SJSA1 (cell line): Measurements from ENCODE around the gene SHE. TPM values are rescaled to one million over a fixed set of nuclear protein-coding genes. Genes with fewer than 3 reads are reported as not detected.
A peak's percentile ranks its signal among the peaks of the same experiment; 100 is the strongest.

Source experiments
- DNase-seq, 2 experiments: peaks; one replicate each; pipeline ENCODE4 v3.0.0-alpha.2; 2015 to 2020; ENCODE audit warnings: low spot score in 2 of 2, low read depth in 1 of 2
- H3K27ac ChIP-seq: fragments of 250-450 bp; sonication (Bioruptor Pico); 2 replicates; pipeline ENCODE4 v1.5.1; 2020; ENCODE audit warnings: mild to moderate bottlenecking, moderate library complexity
- H3K27me3 ChIP-seq: fragments of 250-450 bp; sonication (Bioruptor Pico); replicated peaks from 2 replicates; pipeline ENCODE4 v1.5.1; 2020; ENCODE audit warnings: mild to moderate bottlenecking, moderate library complexity
- H3K36me3 ChIP-seq: fragments of 250-450 bp; sonication (Bioruptor Pico); 2 replicates; pipeline ENCODE4 v1.5.1; 2020; ENCODE audit warnings: mild to moderate bottlenecking
- H3K4me1 ChIP-seq: fragments of 250-450 bp; sonication (Bioruptor Pico); replicated peaks from 2 replicates; pipeline ENCODE4 v1.6.1; 2021; ENCODE audit warnings: mild to moderate bottlenecking
- H3K4me3 ChIP-seq: fragments of 250-450 bp; sonication (Bioruptor Pico); 2 replicates; pipeline ENCODE4 v1.5.1; 2020; ENCODE audit warnings: mild to moderate bottlenecking
- H3K9me3 ChIP-seq: fragments of 250-450 bp; sonication (Bioruptor Pico); replicated peaks from 2 replicates; pipeline ENCODE4 v1.5.1; 2020; ENCODE audit warnings: mild to moderate bottlenecking
- total RNA-seq: library from RNA; depleted of rRNA; stranded (reverse); fragments of >200 nt; shearing (Covaris generic); gene quantifications from 2 replicates; pipeline ENCODE4 v1.2.3, GENCODE V29; 2014; rRNA removed

SHE gene
- total RNA-seq, 1 experiment from 2014 or later, result not detected

- no peak for DNase-seq
- no peaks in the 10 kb centered on the region for H3K27me3 ChIP-seq
- peak overlapping the region; percentile 76 for H3K27ac ChIP-seq
- H3K9me3 ChIP-seq, result no peaks in the 10 kb centered on the region
- peaks cover 82% of the 10 kb centered on the region for H3K4me1 ChIP-seq
- no peak overlapping the region for H3K4me3 ChIP-seq
- peaks cover 21% of the 10 kb centered on the region for H3K36me3 ChIP-seq
Measured at GRCh38 chr1:154441241-154441888, 60.8 kb downstream of the SHE start.

- peaks cover 31% of the 10 kb centered on the region for H3K36me3 ChIP-seq
- H3K27me3 ChIP-seq, result no peaks in the 10 kb centered on the region
- H3K9me3 ChIP-seq, result no peaks in the 10 kb centered on the region
- H3K27ac ChIP-seq, result no peak overlapping the region
- H3K4me1 ChIP-seq, result peaks cover 72% of the 10 kb centered on the region
- H3K4me3 ChIP-seq, result no peak overlapping the region
- no peak for DNase-seq
Measured at GRCh38 chr1:154440036-154440804, 62.0 kb downstream of the SHE start.

GRCh38 chr1:154436433-154436832 is 65.8 kb downstream of the SHE start:
- Histone ChIP-seq H3K4me3 (no peak overlapping the region), H3K4me1 (peaks cover 52% of the 10 kb centered on the region), H3K36me3 (peaks cover 48% of the 10 kb centered on the region), H3K9me3 (no peaks in the 10 kb centered on the region), H3K27me3 (no peaks in the 10 kb centered on the region), H3K27ac (no peak overlapping the region)
- DNase-seq, result no peak

DNA sequence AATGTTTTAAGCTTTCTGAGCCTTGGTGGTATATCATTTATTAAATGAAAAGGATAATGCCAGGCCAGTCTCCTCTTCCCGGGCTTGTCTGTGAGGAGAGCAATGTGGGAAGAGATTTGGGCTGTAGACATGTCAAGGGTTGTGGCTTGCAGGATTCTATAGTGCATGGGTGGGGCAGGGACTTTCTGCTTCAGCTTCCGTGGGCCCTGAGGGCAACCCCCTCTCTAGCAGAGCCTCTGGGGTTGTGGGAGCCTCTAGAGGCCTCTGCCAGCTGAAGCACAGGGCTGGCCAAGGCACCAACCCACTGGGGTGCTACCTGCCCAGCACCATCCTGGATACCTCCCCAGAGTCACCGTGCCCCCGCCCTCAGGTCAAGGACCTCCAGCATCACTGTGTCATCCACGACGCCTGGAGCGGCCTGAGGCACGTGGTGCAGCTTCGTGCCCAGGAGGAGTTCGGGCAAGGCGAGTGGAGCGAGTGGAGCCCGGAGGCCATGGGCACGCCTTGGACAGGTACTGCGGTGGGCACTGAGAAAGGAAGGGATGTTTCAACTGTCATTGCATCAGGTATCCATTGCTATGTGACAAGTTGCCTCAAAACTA is 66.5 kb downstream of the SHE start:
- Histone ChIP-seq H3K27ac (no peak overlapping the region), H3K4me3 (no peak overlapping the region), H3K36me3 (peaks cover 50% of the 10 kb centered on the region), H3K4me1 (peaks cover 52% of the 10 kb centered on the region), H3K9me3 (no peaks in the 10 kb centered on the region), H3K27me3 (no peaks in the 10 kb centered on the region)
- DNase-seq, result no peak

GRCh38 chr1:154434346-154435085 is 67.7 kb downstream of the SHE start:
- Histone ChIP-seq H3K27me3 (no peaks in the 10 kb centered on the region), H3K36me3 (peaks cover 56% of the 10 kb centered on the region), H3K9me3 (no peaks in the 10 kb centered on the region), H3K4me3 (no peak overlapping the region), H3K4me1 (peaks cover 52% of the 10 kb centered on the region), H3K27ac (no peak overlapping the region)
- no peak for DNase-seq

DNA sequence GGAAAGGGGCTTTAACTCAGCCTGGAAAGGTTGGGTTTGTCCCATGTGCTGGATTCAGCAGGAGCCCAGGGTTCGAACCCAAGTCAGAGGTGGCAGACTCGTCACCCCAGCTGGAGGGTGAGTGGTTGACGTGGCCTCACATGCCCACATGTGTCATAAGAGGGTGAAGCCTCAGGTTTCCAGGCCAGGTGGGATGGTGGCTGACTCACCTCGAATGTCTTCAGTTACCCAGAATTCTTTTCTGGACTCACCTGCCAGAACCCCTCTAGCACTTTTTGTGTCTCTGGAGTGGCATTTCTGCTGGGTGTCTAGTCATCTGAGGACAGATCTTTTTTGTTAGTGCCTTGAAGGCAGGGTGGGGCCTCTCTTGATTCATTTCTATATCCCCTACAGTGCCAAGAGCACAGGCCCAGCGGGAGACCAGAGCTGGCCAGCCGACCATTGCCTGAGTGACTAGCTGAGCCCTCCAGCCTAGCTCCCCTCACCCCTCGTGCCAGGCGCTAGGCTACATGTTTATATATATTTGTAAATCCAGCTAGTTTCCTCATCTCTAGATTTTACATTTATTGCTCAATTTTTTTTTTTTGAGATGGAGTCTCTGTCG is 68.9 kb downstream of the SHE start:
- no peaks in the 10 kb centered on the region for H3K9me3 ChIP-seq
- no peak for DNase-seq
- H3K27me3 ChIP-seq, result no peaks in the 10 kb centered on the region
- peaks cover 47% of the 10 kb centered on the region for H3K4me1 ChIP-seq
- H3K4me3 ChIP-seq, result no peak overlapping the region
- H3K36me3 ChIP-seq, result peaks cover 60% of the 10 kb centered on the region
- H3K27ac ChIP-seq, result no peak overlapping the region

DNA sequence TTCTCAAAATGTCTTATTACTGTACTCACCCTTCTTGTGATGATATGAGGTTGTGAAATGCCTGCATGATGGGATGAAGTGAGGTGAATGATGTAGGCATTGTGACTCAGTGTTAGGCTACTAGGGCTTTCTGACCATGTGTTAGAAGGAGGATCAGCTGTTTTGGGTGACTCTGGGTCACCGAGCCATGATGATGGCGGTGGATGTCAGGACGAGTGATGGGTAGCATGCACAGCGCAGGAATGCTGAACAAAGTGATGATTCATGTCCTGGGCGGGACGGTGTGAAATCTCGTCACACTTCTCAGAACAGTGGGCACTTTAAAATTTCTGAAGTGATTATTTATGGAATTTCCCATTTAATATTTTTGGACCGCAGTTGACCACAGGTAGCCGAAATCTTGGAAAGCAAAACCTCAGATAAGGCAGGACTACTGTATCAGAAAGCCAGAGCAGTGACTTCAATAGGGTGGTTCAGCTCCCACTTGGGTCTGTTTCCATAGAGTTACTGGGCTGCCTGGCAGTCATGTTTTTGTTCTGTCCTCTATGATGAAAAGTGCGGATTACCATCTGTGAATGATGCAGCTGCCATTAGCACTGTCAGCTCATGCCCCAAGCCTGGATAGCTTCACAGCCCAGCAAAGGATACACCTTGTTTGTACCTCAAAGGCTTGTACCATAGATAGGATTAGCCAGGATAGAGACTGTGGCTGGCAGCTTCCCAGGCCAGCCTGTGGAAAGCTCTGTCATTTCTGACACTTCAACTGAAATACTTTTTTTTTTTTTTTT is 70.4 kb downstream of the SHE start:
- Histone ChIP-seq H3K27me3 (no peaks in the 10 kb centered on the region), H3K36me3 (peaks cover 57% of the 10 kb centered on the region), H3K4me3 (no peak overlapping the region), H3K9me3 (no peaks in the 10 kb centered on the region), H3K27ac (peak overlapping the region; percentile 74), H3K4me1 (peaks cover 42% of the 10 kb centered on the region)
- peak; percentile 82 to 90 for DNase-seq

- Histone ChIP-seq H3K9me3 (no peaks in the 10 kb centered on the region), H3K36me3 (peaks cover 50% of the 10 kb centered on the region), H3K27me3 (no peaks in the 10 kb centered on the region), H3K27ac (peak overlapping the region; percentile 74), H3K4me1 (peaks cover 40% of the 10 kb centered on the region), H3K4me3 (no peak overlapping the region)
- DNase-seq, result no peak
Measured at GRCh38 chr1:154430903-154431302, 71.3 kb downstream of the SHE start.

DNA sequence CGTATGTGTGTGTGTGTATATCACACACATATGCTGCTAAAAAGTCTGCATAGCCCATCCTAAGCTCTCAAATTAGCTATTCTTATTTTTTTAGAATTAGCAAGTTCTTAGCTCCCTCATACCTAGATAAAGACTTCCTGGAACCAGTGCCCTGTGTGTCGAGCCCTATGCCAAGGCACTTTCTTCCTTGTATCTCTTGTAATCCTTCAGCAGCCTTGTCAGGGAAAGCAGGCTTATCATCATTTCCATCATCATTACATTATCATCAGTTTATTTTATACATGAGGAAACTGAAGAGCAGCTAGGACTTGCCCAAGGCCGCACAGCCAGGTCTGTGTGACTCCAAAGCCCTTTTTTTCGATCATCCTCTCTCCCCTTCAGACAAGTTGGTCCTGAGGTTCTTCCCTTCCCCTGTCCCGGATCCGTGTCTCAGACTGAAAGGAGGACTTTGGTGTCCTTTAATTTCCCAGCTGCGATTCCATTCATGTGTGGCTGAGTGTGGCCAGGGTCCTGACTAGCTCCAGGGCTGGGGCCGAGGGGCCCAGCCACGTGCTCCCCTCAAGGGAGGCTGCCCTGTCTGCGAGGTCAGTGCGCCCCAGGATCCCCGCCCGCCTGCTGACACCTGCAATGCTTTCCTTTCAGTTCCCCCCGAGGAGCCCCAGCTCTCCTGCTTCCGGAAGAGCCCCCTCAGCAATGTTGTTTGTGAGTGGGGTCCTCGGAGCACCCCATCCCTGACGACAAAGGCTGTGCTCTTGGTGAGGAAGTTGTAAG is 72.2 kb downstream of the SHE start:
- peaks cover 43% of the 10 kb centered on the region for H3K36me3 ChIP-seq
- H3K4me3 ChIP-seq, result no peak overlapping the region
- peaks cover 49% of the 10 kb centered on the region for H3K4me1 ChIP-seq
- H3K9me3 ChIP-seq, result no peaks in the 10 kb centered on the region
- no peak overlapping the region for H3K27ac ChIP-seq
- H3K27me3 ChIP-seq, result no peaks in the 10 kb centered on the region
- no peak for DNase-seq

Other genes starting within 250 kb of the SHE start
- gene HAX1, start 229.8 kb downstream of the SHE start, total RNA-seq, result 175 and 184 TPM in 2 replicates
- gene AQP10, start 181.3 kb downstream of the SHE start, total RNA-seq, result not detected in 2 replicates
- 36.9 and 77.8 TPM in 2 replicates for gene ATP8B2, start 176.9 kb downstream of the SHE start, total RNA-seq
- 22.4 and 32.6 TPM in 2 replicates for gene IL6R, start 97.1 kb downstream of the SHE start, total RNA-seq
- not detected in 2 replicates for gene TDRD10, start 193 bp downstream of the SHE start, total RNA-seq
- 37.9 and 55.8 TPM in 2 replicates for gene UBE2Q1, start 56.2 kb upstream of the SHE start, total RNA-seq
- not detected in 2 replicates for gene CHRNB2, start 65.4 kb upstream of the SHE start, total RNA-seq
- 54.4 and 82.6 TPM in 2 replicates for gene ADAR, start 105.8 kb upstream of the SHE start, total RNA-seq